NOMO-1 treated with DMSO at 0.1 percent for 48 hours (cell line): Measurements from ENCODE around the gene CPVL.

ENCODE experiments used
- DNase-seq: peaks from one replicate; lab custom pipeline; 2025; ENCODE audit not compliant: unreplicated experiment; lab: John Stamatoyannopoulos, UW

Gene CPVL

DNA sequence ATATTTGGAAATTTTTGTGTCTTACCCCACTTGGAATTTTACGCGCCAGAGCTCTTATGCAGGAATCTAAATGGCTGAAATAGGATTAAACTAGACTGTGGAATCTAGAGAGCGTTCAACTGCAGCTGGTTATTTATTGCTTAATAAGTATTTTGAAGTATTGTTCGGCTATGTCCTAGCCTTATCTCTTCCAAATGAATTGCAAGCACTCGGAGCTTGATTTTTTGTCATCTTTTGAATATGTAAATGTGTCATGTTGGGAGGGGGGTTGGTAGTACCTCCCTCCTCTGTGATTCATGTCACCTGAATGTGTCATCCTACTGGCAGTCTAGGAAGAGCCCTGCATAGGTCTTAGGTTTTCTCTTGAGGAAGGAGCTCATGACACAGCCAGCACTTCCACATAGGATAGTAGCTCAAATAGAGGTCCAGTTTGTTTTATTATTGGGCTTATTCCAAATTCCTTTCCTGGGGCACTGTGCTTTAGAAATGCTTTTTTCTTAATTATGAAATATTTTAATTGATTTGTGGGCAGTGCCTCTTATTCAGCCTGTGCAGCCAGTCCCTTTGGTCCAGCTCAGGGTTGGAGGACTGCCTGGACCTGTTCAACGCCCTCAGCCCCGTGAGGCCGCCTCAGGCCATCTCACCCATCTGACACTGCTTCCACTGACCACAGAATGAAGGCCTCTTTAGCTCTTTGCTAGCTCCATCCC lies 165.7 kb downstream of the CPVL start:
- DNase-seq: no peak

DNA sequence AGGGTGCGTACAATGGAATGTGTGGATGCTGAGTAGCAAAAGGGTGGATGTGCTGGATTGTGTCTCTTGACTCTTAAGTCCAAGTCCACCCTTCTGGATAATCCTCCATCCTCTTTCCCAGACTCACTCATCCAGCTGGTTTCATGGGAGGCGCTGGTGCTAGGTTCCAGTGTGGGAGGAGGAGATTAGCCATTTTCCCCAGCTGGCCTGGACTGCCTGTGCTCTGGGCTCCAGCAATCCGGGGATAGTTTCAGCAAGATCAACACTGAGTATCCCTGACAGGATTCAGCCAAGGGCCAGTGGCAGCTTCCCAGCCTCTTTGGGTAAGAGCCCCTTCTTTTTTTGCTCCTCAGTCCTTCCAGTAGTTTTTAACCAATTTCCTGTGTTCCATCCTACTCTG lies 166.6 kb downstream of the CPVL start:
- DNase-seq: no peak

DNA sequence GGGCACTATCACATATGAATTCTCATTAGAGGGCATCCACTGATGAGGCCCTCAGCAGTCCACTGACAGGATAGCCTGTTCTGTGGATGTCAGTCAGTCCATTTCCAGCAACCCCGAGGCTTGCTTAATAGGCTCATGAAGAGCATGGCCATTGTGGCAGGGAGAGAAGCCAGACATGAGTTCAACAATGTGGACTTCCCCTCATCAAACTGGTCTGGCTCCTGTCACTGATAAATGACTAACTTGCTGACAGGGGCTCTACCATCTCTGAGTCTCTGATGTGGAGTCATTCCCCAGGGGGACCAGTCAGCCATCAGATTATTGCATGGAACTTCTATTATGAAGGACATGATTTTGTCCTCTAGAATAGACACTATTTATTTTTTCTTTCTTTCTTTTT lies 168.5 kb downstream of the CPVL start:
- no peak for DNase-seq

DNA sequence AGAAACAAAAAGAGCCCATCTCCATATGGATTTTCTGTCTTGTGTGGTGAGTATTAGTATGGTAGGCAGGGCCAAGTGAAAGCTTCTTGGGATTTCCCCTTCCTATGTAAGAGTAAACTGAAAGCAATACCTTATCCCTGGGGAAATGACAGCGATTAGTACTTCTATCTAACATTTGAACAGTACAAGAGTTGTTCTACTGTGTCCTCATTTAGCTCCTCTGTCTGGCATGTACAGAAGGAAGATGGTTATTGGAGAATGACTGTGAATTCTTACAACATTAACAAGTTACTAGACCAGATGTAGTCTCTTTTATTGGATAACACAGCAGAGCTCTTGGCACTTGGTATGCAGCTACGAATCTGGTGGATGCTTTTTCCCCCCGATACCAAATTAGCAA lies 170.3 kb downstream of the CPVL start:
- no peak for DNase-seq

DNA sequence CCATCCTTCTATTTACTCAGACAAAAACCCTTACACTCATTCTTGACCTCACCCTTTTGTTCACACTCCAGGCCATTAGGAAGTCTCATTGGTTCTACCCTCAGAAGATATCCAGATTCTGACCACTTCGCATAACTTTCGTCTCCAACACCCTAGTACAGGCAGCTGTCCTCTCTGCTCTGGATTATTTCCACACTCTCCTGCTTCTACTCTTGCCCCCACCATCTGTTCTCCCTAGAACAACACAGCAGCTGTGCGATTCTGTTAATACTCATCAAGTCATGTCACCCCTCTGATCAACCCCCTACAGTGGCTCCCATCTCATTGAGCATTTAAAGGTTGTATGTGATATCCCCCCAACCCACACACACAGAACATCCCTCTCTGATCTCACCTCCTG lies 172.7 kb downstream of the CPVL start:
- no peak for DNase-seq

DNA sequence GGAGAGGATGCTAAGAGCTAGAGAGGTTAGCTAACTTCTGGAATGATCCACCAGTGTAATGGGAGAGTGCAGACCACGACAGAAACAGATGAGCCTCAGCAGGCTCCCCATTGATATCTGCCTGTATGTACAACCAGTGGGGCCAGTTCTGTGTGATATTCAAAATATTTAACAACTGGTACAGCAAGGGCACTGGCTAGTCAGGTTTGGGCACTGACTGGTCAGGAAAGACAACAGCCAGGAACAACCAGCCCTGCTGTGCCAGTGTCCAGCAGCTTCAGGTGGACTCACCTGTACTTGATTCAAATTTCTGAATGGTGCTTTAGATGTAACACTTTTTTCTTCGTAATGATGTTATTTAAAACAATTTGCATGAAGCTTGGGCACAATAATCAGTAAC lies 182.3 kb downstream of the CPVL start:
- DNase-seq: no peak

DNA sequence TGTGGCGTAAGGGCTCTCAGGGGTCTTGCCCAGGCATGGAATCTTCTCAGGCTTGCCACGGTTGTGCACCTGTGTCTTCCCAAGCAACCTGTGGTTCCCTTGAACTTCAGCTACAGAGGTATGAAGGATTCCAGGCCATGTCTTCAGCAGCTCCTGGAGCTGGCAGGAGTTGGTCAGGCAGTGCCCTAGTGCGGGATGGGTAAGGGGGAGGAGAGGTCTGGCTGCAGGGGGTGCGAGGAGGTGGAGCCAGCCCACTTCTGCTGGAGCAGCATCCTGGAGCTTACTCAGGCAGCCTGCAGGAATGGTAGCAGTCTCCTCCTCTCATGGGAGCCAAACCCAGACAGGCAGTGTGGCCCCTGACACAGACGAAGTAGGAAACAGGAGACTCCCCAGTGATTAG lies 184.4 kb downstream of the CPVL start:
- DNase-seq: no peak

GRCh38 chr7:28960071-28960840 lies 186.1 kb downstream of the CPVL start:
- no peak for DNase-seq

DNA sequence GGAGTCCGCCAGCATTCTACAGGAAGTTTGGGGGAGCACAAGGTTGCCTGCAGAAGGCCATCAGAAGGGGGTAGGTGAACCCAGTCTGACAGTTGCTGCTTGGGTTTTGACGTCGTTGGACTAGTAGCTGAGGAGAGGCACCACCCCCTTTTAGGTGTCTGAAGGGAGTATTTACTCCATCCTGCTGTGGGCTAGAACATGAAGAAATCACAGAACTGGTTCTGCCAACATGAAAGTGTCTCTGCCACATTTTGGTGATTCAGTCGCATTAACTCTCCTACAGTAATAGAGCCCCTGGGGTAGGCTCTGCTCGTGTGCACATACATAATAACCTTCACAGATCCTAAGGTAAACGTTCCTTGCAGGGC lies 187.4 kb downstream of the CPVL start:
- DNase-seq: no peak

DNA sequence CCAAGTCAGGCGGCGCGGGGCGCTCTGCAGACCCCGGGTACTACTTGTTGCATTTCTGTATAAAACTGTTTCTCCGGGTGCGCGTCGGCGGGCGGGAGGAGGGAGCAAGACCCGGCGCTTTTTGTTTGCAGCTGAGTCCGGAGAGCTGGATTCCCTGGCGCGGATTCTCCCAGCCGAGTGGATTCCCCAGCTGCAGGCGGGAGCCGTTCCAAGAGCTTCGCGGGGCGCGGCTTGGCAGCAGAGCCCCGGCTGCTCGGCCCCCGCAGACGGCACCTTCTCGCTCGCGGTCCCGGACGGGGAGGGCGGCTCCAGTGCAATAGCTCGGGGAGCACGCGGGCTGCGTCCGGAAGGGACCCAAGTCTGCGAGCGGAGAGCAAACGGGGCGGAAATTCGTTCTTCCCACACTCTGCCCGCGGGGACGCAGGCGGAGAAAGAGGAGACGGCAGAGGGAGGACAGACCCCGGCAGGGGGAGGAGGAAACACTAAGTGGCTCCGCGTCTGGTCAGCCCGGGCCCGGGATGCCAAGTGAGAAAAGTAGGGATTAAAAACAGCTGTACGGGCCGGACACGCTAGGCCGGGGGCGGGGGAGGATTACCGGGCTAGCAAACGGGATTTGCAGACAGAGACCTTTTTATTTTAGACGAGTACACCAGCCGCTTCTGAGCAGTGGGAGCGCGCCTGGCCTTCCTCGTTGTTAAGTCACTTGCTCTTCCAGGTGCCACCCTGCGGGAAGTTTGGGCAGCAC lies 187.9 kb downstream of the CPVL start, which contains the start of gene TRIL:
Gene TRIL (minus strand): TSS at position 96 of the 745 bp plus-strand sequence. CDS start 284 bp downstream, outside the sequence.
- DNase-seq: no peak

GRCh38 chr7:28957751-28958234 lies 188.5 kb downstream of the CPVL start:
- no peak for DNase-seq

DNA sequence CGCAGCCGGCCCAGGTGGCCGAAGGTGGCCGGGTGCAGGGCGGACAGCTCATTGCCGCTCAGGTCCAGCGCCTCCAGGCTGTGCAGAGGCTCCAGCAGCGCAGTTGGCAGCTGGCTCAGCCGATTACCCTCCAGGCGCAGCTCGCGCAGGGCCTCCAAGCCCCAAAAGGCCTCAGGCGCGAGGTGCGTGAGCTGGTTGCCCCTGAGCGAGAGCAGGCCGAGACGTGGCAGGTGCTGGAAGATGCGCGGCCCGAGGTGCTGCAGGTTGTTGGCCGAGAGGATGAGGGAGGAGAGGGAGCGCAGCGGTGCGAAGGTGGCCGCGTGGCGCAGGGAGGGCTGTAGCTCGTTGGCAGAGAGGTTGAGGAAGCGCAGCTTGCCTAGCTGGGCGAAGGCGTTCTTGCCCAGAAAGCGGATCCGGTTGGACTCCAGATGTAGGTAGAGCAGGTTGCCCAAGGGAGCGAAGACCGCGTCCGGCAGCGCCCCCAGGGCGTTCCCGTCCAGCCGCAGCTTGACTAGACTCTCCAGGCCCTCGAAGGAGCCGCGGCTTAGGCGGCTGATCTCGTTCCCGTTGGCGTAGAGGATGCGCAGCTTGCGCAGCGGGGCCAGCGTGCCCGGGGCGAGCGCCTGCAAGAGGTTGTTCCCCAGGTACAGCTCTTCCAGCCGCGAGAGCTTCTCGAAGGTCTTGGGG lies 189.1 kb downstream of the CPVL start:
- peak; percentile 27 for DNase-seq

GRCh38 chr7:28956608-28957063 lies 189.7 kb downstream of the CPVL start:
- peak; percentile 42 for DNase-seq

GRCh38 chr7:28955718-28956607 lies 190.4 kb downstream of the CPVL start:
- DNase-seq: peak; percentile 35

- no peak for DNase-seq
Measured at GRCh38 chr7:28955356-28955717, 191.0 kb downstream of the CPVL start.

DNA sequence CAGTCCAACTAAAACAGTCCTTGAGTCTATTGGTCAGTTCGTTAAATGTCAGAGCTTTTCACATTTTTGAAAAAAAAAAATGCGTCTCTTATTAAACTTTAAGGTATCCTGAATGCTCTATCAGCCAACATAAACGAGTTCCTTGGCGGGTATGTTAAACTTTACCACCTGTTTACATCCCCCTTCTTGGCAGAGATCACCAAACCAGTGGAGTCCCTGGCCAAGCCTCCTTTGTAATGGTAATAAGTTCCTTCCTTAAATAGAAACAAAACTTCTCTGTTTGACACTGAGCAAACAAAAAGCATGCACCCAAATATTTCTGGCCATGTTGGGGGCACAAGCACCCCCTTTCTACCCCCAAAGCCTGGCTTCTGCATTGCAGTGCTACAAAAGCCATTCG lies 191.4 kb downstream of the CPVL start:
- no peak for DNase-seq

DNA sequence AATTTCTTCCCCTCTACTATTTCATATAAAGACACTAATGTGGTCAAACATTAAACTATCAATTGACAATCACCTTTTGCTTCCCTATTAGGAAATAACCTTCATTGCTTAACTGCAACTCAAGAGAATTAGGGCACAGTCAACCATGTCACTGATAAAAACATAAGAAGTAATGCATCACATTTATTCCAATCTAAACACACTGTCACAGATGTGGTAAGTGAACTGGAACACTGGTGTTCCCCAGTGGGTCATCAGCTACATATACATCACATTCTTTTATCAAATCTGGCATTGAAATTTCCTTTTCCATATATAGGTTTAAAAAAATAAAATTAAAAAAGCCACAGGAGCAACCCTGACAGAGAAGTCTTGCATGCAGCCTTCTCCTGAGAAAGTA lies 191.9 kb downstream of the CPVL start:
- DNase-seq: no peak

DNA sequence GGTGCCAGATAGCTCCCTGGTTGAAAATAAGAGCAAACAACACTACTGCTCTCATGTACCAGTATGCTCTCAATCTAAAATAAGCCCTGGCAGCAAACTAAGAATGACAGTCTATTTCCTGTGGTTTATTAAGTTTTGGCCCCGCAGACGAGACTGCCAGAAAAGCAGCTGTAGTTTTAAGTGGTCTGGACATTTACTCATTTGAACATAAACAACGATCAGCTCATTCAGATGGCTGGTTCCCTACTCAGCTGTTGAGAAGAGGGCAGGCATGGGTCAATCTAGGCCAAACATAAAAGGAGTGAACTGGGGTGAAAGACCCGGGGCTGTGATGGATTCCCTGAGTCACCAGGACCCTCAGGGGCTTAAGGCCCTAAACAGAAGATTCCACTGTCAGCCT lies 192.7 kb downstream of the CPVL start:
- no peak for DNase-seq
